ENCODE results near the gene FBXO17. TPM values are rescaled to one million over a fixed set of nuclear protein-coding genes. Genes with fewer than 3 reads are reported as not detected.

Gene FBXO17
- total RNA-seq, 1 donor from 2014 or later, result 13.3 TPM

GRCh38 chr19:39014037-39014436, 38.5 kb upstream of the FBXO17 start:
- H3K27ac ChIP-seq, result no peak overlapping the region
- no peaks in the 10 kb centered on the region for H3K36me3 ChIP-seq
- no peak for ATAC-seq
- H3K4me1 ChIP-seq, result no peaks in the 10 kb centered on the region
- DNase-seq, result no peak
- H3K4me3 ChIP-seq, result no peak overlapping the region
- TF ChIP-seq CTCF (IDR thresholded peaks at IDR 0.05), result no peak
- intact Hi-C loops (cut with DNase I), result no loop called here
- H3K27me3 ChIP-seq, result no peaks in the 10 kb centered on the region
- no peaks in the 10 kb centered on the region for H3K9me3 ChIP-seq

GRCh38 chr19:39009001-39009400, 33.5 kb upstream of the FBXO17 start:
- no peak for DNase-seq
- no peak for TF ChIP-seq CTCF (IDR thresholded peaks at IDR 0.05)
- ATAC-seq, result no peak
- Histone ChIP-seq H3K27me3 (peaks cover 5% of the 10 kb centered on the region), H3K4me3 (no peak overlapping the region), H3K36me3 (no peaks in the 10 kb centered on the region), H3K27ac (no peak overlapping the region), H3K9me3 (no peaks in the 10 kb centered on the region), H3K4me1 (no peaks in the 10 kb centered on the region)
- intact Hi-C loops (cut with DNase I), result no loop called here

GRCh38 chr19:39008137-39008536, 32.6 kb upstream of the FBXO17 start:
- no peak for TF ChIP-seq CTCF (IDR thresholded peaks at IDR 0.05)
- peaks cover 9% of the 10 kb centered on the region for H3K27me3 ChIP-seq
- H3K36me3 ChIP-seq, result no peaks in the 10 kb centered on the region
- no peaks in the 10 kb centered on the region for H3K9me3 ChIP-seq
- intact Hi-C loops (cut with DNase I), result no loop called here
- H3K4me1 ChIP-seq, result no peaks in the 10 kb centered on the region
- ATAC-seq (no peak), DNase-seq (no peak)
- H3K4me3 ChIP-seq, result no peak overlapping the region
- H3K27ac ChIP-seq, result no peak overlapping the region

- Histone ChIP-seq H3K4me1 (no peaks in the 10 kb centered on the region), H3K27ac (no peak overlapping the region), H3K36me3 (no peaks in the 10 kb centered on the region), H3K27me3 (peaks cover 9% of the 10 kb centered on the region), H3K4me3 (no peak overlapping the region), H3K9me3 (no peaks in the 10 kb centered on the region)
- intact Hi-C loops (cut with DNase I), result no loop called here
- ATAC-seq, result no peak
- no peak for TF ChIP-seq CTCF (IDR thresholded peaks at IDR 0.05)
- DNase-seq, result no peak
Measured at GRCh38 chr19:39007096-39007495, 31.6 kb upstream of the FBXO17 start.

- H3K27me3 ChIP-seq, result peaks cover 9% of the 10 kb centered on the region
- no peaks in the 10 kb centered on the region for H3K36me3 ChIP-seq
- no peak for TF ChIP-seq CTCF (IDR thresholded peaks at IDR 0.05)
- H3K27ac ChIP-seq, result no peak overlapping the region
- DNase-seq (no peak), ATAC-seq (no peak)
- no peaks in the 10 kb centered on the region for H3K9me3 ChIP-seq
- intact Hi-C loops (cut with DNase I), result no loop called here
- H3K4me1 ChIP-seq, result no peaks in the 10 kb centered on the region
- no peak overlapping the region for H3K4me3 ChIP-seq
Measured at GRCh38 chr19:39004403-39004802, 28.9 kb upstream of the FBXO17 start.

- intact Hi-C loops (cut with DNase I), result no loop called here
- Histone ChIP-seq H3K27ac (no peak overlapping the region), H3K27me3 (peaks cover 9% of the 10 kb centered on the region), H3K9me3 (no peaks in the 10 kb centered on the region), H3K36me3 (no peaks in the 10 kb centered on the region), H3K4me1 (no peaks in the 10 kb centered on the region), H3K4me3 (no peak overlapping the region)
- ATAC-seq (no peak), DNase-seq (no peak)
- TF ChIP-seq CTCF (IDR thresholded peaks at IDR 0.05), result no peak
Measured at GRCh38 chr19:39003796-39004195, 28.3 kb upstream of the FBXO17 start.
